ENCODE measurements around the gene PURA. TPM values are rescaled to one million over a fixed set of nuclear protein-coding genes. Genes with fewer than 3 reads are reported as not detected.

PURA gene
- total RNA-seq, 1 donor from 2014 or later = 18.3 TPM

- DNase-seq = peak; percentile 60
Measured at GRCh38 chr5:140109759-140110645, 3.9 kb upstream of the PURA start.

GRCh38 chr5:140110646-140110957 is 3.3 kb upstream of the PURA start:
- no peak for DNase-seq

- no peak for DNase-seq
Measured at GRCh38 chr5:140111011-140111858, 2.7 kb upstream of the PURA start.

- DNase-seq = no peak
Measured at GRCh38 chr5:140111859-140112551, 1.9 kb upstream of the PURA start.

GRCh38 chr5:140112685-140113179 is 1.2 kb upstream of the PURA start:
- no peak for DNase-seq

GRCh38 chr5:140113180-140113698 is 670 bp upstream of the PURA start:
- no peak for DNase-seq

GRCh38 chr5:140114341-140115185 is 654 bp downstream of the PURA start:
- DNase-seq = peak; percentile 58

GRCh38 chr5:140115186-140115500 is 1.2 kb downstream of the PURA start:
- no peak for DNase-seq

- no peak for DNase-seq
Measured at GRCh38 chr5:140116716-140117115, 2.8 kb downstream of the PURA start.

GRCh38 chr5:140117523-140117922 is 3.6 kb downstream of the PURA start:
- DNase-seq = no peak

GRCh38 chr5:140118302-140118936 is 4.5 kb downstream of the PURA start:
- DNase-seq = no peak

GRCh38 chr5:140125637-140126036 is 11.7 kb downstream of the PURA start, which contains the start of gene IGIP:
TSS of gene IGIP (plus strand) at chr5:140125937. CDS start at chr5:140128477, 2,540 bp downstream.
- no peak for DNase-seq

GRCh38 chr5:140126315-140127012 is 12.6 kb downstream of the PURA start:
- no peak for DNase-seq

- DNase-seq = no peak
Measured at GRCh38 chr5:140128376-140128775, 14.5 kb downstream of the PURA start.

- no peak for DNase-seq
Measured at GRCh38 chr5:140130949-140131733, 17.2 kb downstream of the PURA start.

- DNase-seq = no peak
Measured at GRCh38 chr5:140131967-140132409, 18.1 kb downstream of the PURA start.

- no peak for DNase-seq
Measured at GRCh38 chr5:140133514-140134167, 19.7 kb downstream of the PURA start.

- no peak for DNase-seq
Measured at GRCh38 chr5:140134277-140134935, 20.5 kb downstream of the PURA start.

Measured in tongue (tissue), 2 donors.